Mucosa of descending colon (tissue), 3 donors: ENCODE results near the gene ANKAR. TPM values are rescaled to one million over a fixed set of nuclear protein-coding genes. Genes with fewer than 3 reads are reported as not detected.

ENCODE experiments used
- ATAC-seq: fragments of 200-7000 bp; cut with Tn5 transposase; one replicate; pipeline ENCODE4 v1.9.1; 2020; ENCODE audit warnings: mild to moderate bottlenecking, moderate library complexity
- DNase-seq, 3 donors: peaks; one replicate each; pipeline ENCODE4 v3.0.0-alpha.2; 2020
- H3K36me3 ChIP-seq: fragments of 200-600 bp; one replicate; pipeline ENCODE4 v1.8.0; 2021; ENCODE audit warnings: low read depth, mild to moderate bottlenecking
- H3K4me1 ChIP-seq: fragments of 200-600 bp; one replicate; pipeline ENCODE4 v1.8.0; 2021; ENCODE audit warnings: low read depth, mild to moderate bottlenecking
- H3K4me3 ChIP-seq: fragments of 200-600 bp; one replicate; pipeline ENCODE4 v1.8.0; 2021; ENCODE audit warnings: mild to moderate bottlenecking
- H3K9me3 ChIP-seq: fragments of 200-600 bp; one replicate; pipeline ENCODE4 v1.8.0; 2021; ENCODE audit warnings: mild to moderate bottlenecking
- intact Hi-C, 2 donors: fragments of 100-400 bp; cut with DNase I in 1 of 2; cut with micrococcal nuclease in 1 of 2; formaldehyde crosslinking; loops; one replicate each; pipeline versions ENCODE4 v1.11.0 to v1.11.1; 2022; cut with DNase I, micrococcal nuclease
- total RNA-seq, 3 donors: library from RNA; stranded (reverse); fragmentation: NEBNext Ultra II Directional in 2 of 3; extraction: Animal tissue kit (Norgen Biotek cat#: 25700) in 2 of 3; gene quantifications; one replicate each; pipeline versions ENCODE4 v1.2.1 to v1.2.4, GENCODE V29; 2021 to 2023
- TF ChIP-seq, protein P1 (sequence below): fragments of 200-600 bp; IDR thresholded peaks from one replicate; pipeline ENCODE4 v1.8.0; 2022; ENCODE audit warnings: antibody characterized with exemption, mild to moderate bottlenecking
- donor health status: DM: no; HTN: no; CAD: no; lungs with moderate emphysema.
- donor health status: DM: no; HTN: no; CAD: no.
- donor health status: DM: no; HTN: yes; CAD: no.

Gene ANKAR
- total RNA-seq, 3 donors from 2014 or later = 7.8 to 14.2 (median 14.1) TPM

DNA sequence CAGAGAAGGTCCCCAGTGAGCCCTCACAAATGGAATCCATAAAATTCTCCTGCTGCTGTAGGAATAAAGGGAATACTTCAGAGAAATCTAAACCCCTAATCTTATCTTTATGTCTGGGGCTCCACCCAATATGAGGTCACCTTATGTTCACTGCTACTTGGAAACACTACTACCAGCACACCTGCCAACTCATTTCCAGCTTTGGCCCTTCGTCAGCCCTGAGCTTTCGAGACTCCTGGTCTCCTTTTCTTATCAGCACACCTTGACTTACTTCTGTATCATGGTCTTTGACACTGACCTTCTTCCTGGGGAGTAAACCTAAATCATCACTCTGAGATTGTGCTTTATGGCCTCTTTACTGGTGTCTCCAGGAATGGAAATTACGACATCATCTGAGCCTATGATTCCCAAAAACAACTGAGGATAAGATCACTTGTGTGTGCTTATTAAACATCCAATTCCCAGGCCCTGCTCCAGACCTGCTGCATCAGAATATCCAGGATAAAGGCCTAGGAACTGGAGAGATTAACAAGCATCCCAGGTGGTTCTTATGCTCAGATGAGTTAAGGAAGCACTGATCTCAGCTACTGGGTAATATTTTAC is 35.4 kb upstream of the ANKAR start:
- intact Hi-C loops = loop anchor here in 1 of 2 donors (10.0 kb wide), 1 partner anchor 174 kb away; no protein-coding TSS in a partner anchor
- no peaks in the 10 kb centered on the region for H3K9me3 ChIP-seq
- no peaks in the 10 kb centered on the region for H3K4me1 ChIP-seq
- TF ChIP-seq, protein P1, sequence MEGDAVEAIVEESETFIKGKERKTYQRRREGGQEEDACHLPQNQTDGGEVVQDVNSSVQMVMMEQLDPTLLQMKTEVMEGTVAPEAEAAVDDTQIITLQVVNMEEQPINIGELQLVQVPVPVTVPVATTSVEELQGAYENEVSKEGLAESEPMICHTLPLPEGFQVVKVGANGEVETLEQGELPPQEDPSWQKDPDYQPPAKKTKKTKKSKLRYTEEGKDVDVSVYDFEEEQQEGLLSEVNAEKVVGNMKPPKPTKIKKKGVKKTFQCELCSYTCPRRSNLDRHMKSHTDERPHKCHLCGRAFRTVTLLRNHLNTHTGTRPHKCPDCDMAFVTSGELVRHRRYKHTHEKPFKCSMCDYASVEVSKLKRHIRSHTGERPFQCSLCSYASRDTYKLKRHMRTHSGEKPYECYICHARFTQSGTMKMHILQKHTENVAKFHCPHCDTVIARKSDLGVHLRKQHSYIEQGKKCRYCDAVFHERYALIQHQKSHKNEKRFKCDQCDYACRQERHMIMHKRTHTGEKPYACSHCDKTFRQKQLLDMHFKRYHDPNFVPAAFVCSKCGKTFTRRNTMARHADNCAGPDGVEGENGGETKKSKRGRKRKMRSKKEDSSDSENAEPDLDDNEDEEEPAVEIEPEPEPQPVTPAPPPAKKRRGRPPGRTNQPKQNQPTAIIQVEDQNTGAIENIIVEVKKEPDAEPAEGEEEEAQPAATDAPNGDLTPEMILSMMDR = no peak
- DNase-seq (peak in 1 of 3 donors; percentile 42), ATAC-seq (peak; percentile 96)
- H3K36me3 ChIP-seq = no peaks in the 10 kb centered on the region
- no peak overlapping the region for H3K4me3 ChIP-seq

DNA sequence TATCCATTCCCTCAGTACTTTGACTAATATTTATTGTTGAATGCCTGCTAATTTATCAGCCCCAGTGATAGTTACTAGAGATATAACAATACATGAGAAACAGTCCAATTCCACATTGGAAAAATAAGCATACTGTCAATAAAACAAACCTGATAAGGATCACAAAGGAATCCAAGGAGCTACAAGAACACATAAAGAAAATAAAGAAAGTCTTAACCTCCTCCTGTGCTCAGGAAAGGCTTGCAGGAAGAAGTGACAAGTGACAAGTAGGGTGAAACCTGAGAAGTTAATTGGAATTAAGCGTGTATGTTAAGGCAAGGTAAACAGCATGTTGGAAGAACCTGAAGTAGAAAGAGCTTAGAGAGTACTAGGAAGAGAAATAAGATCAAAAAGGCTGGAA is 33.5 kb upstream of the ANKAR start:
- Histone ChIP-seq H3K4me1 (no peaks in the 10 kb centered on the region), H3K36me3 (no peaks in the 10 kb centered on the region), H3K4me3 (no peak overlapping the region), H3K9me3 (no peaks in the 10 kb centered on the region)
- no peak for DNase-seq
- TF ChIP-seq, protein P1 = no peak
- intact Hi-C loops = no loop called here
- ATAC-seq = no peak

DNA sequence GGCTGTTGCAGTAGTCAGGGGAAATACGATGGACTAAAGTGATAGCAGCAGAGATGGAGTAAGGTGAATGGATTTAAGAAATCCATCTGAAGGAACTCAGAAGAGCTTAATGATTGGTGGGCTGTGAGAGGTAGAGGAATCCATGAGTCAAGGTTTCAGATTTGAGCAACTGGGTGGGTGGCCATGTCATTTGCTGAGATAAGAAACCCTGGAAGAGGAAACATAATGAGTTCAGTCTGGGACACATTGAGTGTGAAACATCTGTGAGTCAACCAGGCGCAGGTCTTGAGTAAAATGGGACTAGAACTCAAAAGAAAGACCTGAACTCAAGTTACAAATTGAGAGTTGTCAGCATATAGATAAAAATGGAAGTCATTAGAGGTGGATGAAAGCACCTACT is 32.9 kb upstream of the ANKAR start:
- intact Hi-C loops = no loop called here
- no peak for DNase-seq
- TF ChIP-seq, protein P1 = no peak
- no peaks in the 10 kb centered on the region for H3K4me1 ChIP-seq
- no peak for ATAC-seq
- no peaks in the 10 kb centered on the region for H3K9me3 ChIP-seq
- no peaks in the 10 kb centered on the region for H3K36me3 ChIP-seq
- no peak overlapping the region for H3K4me3 ChIP-seq

DNA sequence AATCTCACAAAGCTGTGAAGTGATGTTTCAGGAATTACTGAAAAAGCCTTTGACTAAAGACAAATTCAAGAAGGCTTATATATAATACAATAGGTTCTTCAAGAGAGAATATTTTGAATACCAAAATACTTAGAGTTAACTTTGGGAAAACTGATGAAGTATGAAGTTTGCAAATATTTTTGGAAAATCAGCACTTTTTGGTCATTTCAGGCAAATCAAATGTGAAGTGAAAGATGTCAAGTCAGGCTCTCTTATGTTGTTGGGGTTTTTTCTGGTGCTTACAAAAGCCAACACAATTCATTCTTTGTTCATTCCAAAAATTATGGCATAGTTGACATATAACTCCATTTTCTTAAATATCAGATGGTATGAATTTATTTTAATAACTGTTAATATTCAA is 27.9 kb upstream of the ANKAR start:
- Histone ChIP-seq H3K4me3 (no peak overlapping the region), H3K4me1 (no peaks in the 10 kb centered on the region), H3K9me3 (no peaks in the 10 kb centered on the region), H3K36me3 (no peaks in the 10 kb centered on the region)
- DNase-seq (no peak), ATAC-seq (no peak)
- TF ChIP-seq, protein P1 = no peak
- intact Hi-C loops = no loop called here

DNA sequence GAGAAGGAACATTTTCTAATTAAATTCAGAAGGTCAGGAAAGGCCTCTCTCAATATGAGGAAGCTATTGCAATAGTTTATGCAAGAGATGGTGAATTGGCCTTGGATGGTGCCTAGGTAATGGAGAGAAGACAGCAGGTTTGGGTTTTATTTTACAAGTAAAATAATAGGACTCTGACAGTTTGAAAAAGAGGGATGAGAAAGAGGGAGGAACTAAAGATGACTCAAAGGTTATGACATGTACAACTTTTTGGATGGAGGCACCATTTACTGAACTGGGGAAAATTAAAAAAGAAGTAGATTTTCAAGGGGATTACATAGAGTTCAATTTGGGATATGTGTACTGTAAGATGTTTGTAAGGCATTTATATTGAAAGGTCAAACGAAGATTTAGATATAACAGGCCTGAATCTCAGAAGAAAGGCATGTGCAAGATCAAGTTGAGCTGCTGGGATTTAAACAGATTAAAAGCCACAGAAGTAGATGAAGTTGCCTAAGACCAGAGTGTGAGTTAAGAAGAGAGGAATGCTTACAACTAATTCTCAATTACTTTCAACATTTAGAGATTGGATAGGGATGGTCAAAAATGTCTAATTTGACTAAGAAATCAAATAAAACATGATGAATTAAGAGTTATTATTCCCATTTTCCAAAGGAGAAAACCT is 25.5 kb upstream of the ANKAR start:
- TF ChIP-seq, protein P1 = no peak
- Histone ChIP-seq H3K4me1 (no peaks in the 10 kb centered on the region), H3K9me3 (no peaks in the 10 kb centered on the region), H3K36me3 (no peaks in the 10 kb centered on the region), H3K4me3 (no peak overlapping the region)
- ATAC-seq (no peak), DNase-seq (no peak)
- intact Hi-C loops = no loop called here
